ENCODE results near the gene CLCN2.

The CLCN2 gene

GRCh38 chr3:184361532-184361931 lies at the start of gene CLCN2, which contains the start of gene POLR2H:
TSS of gene CLCN2 (minus strand) at chr3:184361605. CDS start at chr3:184361479, 126 bp downstream.
TSS of gene POLR2H (plus strand) at chr3:184361710. CDS start at chr3:184363493, 1,783 bp downstream.
- no peak for DNase-seq

- DNase-seq: no peak
Measured at GRCh38 chr3:184409946-184410500, 48.6 kb upstream of the CLCN2 start.

- no peak for DNase-seq
Measured at GRCh38 chr3:184409331-184409926, 48.0 kb upstream of the CLCN2 start.

- DNase-seq: no peak
Measured at GRCh38 chr3:184405075-184406030, 43.9 kb upstream of the CLCN2 start.

- DNase-seq: no peak
Measured at GRCh38 chr3:184399410-184399809, 38.0 kb upstream of the CLCN2 start.

- DNase-seq: no peak
Measured at GRCh38 chr3:184395320-184395660, 33.9 kb upstream of the CLCN2 start.

GRCh38 chr3:184391266-184391665 lies 29.9 kb upstream of the CLCN2 start:
- DNase-seq: no peak

- DNase-seq: no peak
Measured at GRCh38 chr3:184389935-184390528, 28.6 kb upstream of the CLCN2 start.

GRCh38 chr3:184389384-184389783 lies 28.0 kb upstream of the CLCN2 start:
- no peak for DNase-seq

- DNase-seq: no peak
Measured at GRCh38 chr3:184388936-184389230, 27.5 kb upstream of the CLCN2 start.

GRCh38 chr3:184388164-184388935 lies 26.9 kb upstream of the CLCN2 start:
- no peak for DNase-seq

GRCh38 chr3:184387174-184387714 lies 25.8 kb upstream of the CLCN2 start:
- DNase-seq: no peak

- no peak for DNase-seq
Measured at GRCh38 chr3:184386047-184386806, 24.8 kb upstream of the CLCN2 start.

GRCh38 chr3:184384856-184385422 lies 23.5 kb upstream of the CLCN2 start:
- DNase-seq: no peak

GRCh38 chr3:184384342-184384741 lies 22.9 kb upstream of the CLCN2 start:
- DNase-seq: no peak

GRCh38 chr3:184383033-184383740 lies 21.8 kb upstream of the CLCN2 start:
- DNase-seq: no peak

GRCh38 chr3:184382326-184383032 lies 21.1 kb upstream of the CLCN2 start:
- DNase-seq: no peak

GRCh38 chr3:184381261-184382224 lies 20.1 kb upstream of the CLCN2 start:
- DNase-seq: no peak
